ENCODE data around the gene IGHMBP2.

DNA sequence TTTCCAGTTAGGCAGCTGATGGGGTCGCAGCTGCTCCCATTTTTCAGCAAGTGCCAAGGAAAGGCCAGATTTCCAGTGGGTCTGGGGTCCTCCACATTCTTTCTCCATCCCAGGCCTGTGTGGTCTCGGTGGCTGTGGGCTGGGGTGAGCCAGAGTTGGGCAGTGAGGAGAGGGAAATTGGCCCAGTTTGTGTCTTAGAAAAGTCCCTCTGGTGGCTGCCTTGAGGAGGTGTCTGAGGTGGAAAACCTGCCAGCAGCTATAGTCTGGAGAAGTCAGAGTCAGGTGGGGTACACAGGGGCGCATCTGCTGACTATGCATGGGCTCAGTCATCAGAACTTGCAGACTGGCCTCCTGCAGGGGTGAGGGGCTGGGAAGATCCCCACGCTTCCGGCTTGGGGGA is 46.6 kb downstream of the IGHMBP2 start:
- TF ChIP-seq RAD21 (IDR thresholded peaks at IDR 0.05; ENCODE audit: low read depth), result 0 out of 2 replicates have a peak, but pooled peaks have one; percentile 31
- TF ChIP-seq TAF1 (IDR thresholded peaks at IDR 0.05; ENCODE audit: low read depth), result no peak
- TF ChIP-seq EGR1 (IDR thresholded peaks at IDR 0.05), result no peak
- TF ChIP-seq FOXM1 (IDR thresholded peaks at IDR 0.05; ENCODE audit: borderline replicate concordance, low read depth), result no peak
- no peak for TF ChIP-seq EP300 (IDR thresholded peaks at IDR 0.05; ENCODE audit: borderline replicate concordance)

Measured in Ishikawa (cell line).